C4-2B (cell line): ENCODE data around the gene KCNMA1.

Source experiments
- H3K27ac ChIP-seq: fragments of 450-650 bp; 2 replicates; pipeline ENCODE4 v1.5.1; 2017
- CTCF ChIP-seq: fragments of 450-650 bp; conservative IDR thresholded peaks from 2 replicates; pipeline ENCODE4 v1.5.1; 2017; ENCODE audit warnings: mild to moderate bottlenecking
- ZFX ChIP-seq: fragments of 450-650 bp; IDR thresholded peaks from 2 replicates; pipeline ENCODE4 v1.6.1; 2017

The KCNMA1 gene

GRCh38 chr10:77571490-77571889, 66.1 kb downstream of the KCNMA1 start:
- TF ChIP-seq ZFX (no peak), CTCF (no peak)
- H3K27ac ChIP-seq = no peak overlapping the region

GRCh38 chr10:77566914-77567566, 70.6 kb downstream of the KCNMA1 start:
- TF ChIP-seq CTCF = no peak
- TF ChIP-seq ZFX = no peak
- no peak overlapping the region for H3K27ac ChIP-seq

GRCh38 chr10:77566236-77566635, 71.4 kb downstream of the KCNMA1 start:
- no peak for TF ChIP-seq ZFX
- no peak for TF ChIP-seq CTCF
- no peak overlapping the region for H3K27ac ChIP-seq

- H3K27ac ChIP-seq = no peak overlapping the region
- TF ChIP-seq CTCF (no peak), ZFX (no peak)
Measured at GRCh38 chr10:77565590-77566023, 72.0 kb downstream of the KCNMA1 start.

GRCh38 chr10:77564731-77565589, 72.6 kb downstream of the KCNMA1 start:
- no peak overlapping the region for H3K27ac ChIP-seq
- TF ChIP-seq CTCF = no peak
- no peak for TF ChIP-seq ZFX

GRCh38 chr10:77563638-77564270, 73.9 kb downstream of the KCNMA1 start:
- no peak overlapping the region for H3K27ac ChIP-seq
- TF ChIP-seq ZFX = no peak
- TF ChIP-seq CTCF = no peak

- H3K27ac ChIP-seq = no peak overlapping the region
- TF ChIP-seq CTCF = no peak
- TF ChIP-seq ZFX = no peak
Measured at GRCh38 chr10:77562742-77563141, 74.9 kb downstream of the KCNMA1 start.
